Ovary (tissue), 3 donors: Measurements from ENCODE around the gene RNASET2.

ENCODE experiments used
- EP300 ChIP-seq: sonication (generic); formaldehyde crosslinking; IDR thresholded peaks from one replicate; pipeline ENCODE4 v1.6.1; 2017; ENCODE audit warnings: antibody characterized with exemption
- POLR2A ChIP-seq: fragments of 450-650 bp; IDR thresholded peaks from one replicate; pipeline ENCODE4 v1.6.1; 2017; ENCODE audit warnings: antibody characterized with exemption, mild to moderate bottlenecking, moderate library complexity
- TF ChIP-seq, protein P1 (sequence below), 3 donors: fragments of 450-650 bp in 2 of 3; fragments of 200-600 bp in 1 of 3; IDR thresholded peaks; one replicate each; pipeline versions ENCODE4 v1.5.1 to v1.8.0; 2016 to 2022; ENCODE audit warnings: antibody characterized with exemption in 3 of 3, mild to moderate bottlenecking in 1 of 3
- donor health status: DM: no; HTN: no; CAD: no.

DNA sequence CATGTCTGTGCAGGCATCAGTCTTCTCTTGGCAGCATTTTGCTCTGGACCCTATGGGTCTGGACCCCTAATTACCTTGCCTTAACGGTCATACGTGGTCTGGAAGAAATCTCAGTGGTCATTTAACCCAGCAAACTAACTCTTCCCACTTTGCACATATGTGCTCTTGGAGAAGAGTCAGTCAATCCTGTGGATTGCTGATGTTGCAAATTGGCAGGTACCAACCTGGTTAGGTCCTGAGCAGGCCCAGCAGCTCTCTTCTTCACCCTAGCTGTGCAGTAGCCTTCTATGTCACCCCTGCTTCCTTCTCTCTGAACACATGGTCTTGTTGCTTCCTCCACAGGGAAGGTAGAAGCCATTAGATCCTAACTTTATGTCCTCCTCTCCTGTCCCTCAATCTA, 44.4 kb upstream of the RNASET2 start:
- TF ChIP-seq, protein P1, sequence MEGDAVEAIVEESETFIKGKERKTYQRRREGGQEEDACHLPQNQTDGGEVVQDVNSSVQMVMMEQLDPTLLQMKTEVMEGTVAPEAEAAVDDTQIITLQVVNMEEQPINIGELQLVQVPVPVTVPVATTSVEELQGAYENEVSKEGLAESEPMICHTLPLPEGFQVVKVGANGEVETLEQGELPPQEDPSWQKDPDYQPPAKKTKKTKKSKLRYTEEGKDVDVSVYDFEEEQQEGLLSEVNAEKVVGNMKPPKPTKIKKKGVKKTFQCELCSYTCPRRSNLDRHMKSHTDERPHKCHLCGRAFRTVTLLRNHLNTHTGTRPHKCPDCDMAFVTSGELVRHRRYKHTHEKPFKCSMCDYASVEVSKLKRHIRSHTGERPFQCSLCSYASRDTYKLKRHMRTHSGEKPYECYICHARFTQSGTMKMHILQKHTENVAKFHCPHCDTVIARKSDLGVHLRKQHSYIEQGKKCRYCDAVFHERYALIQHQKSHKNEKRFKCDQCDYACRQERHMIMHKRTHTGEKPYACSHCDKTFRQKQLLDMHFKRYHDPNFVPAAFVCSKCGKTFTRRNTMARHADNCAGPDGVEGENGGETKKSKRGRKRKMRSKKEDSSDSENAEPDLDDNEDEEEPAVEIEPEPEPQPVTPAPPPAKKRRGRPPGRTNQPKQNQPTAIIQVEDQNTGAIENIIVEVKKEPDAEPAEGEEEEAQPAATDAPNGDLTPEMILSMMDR (IDR thresholded peaks at IDR 0.05) = no peak
- TF ChIP-seq POLR2A (no peak), EP300 (no peak)
